GM12878 (cell line): ENCODE data around the gene HOXD10. TPM values are rescaled to one million over a fixed set of nuclear protein-coding genes. Genes with fewer than 3 reads are reported as not detected.

Experiments used
- ATAC-seq: fragments of 200-7000 bp; cut with Tn5 transposase; 3 replicates; pipeline ENCODE4 v1.9.1; 2020; ENCODE audit warnings: mild to moderate bottlenecking, moderate library complexity
- BruUV-seq: library from RNA; stranded (reverse); fragments of 400-500 nt; replicated peaks from 2 replicates; lab custom pipeline; 2021; lab: Mats Ljungman, UMichigan
- CTCF ChIA-PET: fragments of 300-600 bp; sonication (Branson Sonifier 250); formaldehyde crosslinking; extraction: SDS; loops from one replicate; lab custom pipeline; 2021; ENCODE audit warnings: inconsistent platforms; lab: Yijun Ruan, JAX
- POLR2A ChIA-PET: fragments of 350-600 bp; formaldehyde crosslinking; extraction: SDS; loops from one replicate; lab custom pipeline; 2021; ENCODE audit warnings: inconsistent platforms; lab: Charles Lee
- RAD21 ChIA-PET: fragments of 300-600 bp; sonication (Branson Sonifier 250); formaldehyde crosslinking; loops from one replicate; lab custom pipeline; 2023; ENCODE audit warnings: antibody characterized with exemption; ENCODE audit not compliant: unreplicated experiment; lab: Charles Lee
- SMC1A ChIA-PET: fragments of 300-600 bp; sonication (Branson Sonifier 250); formaldehyde crosslinking; loops from one replicate; lab custom pipeline; 2023; ENCODE audit not compliant: unreplicated experiment, uncharacterized antibody; lab: Charles Lee
- DNase-seq: peaks from one replicate; pipeline ENCODE4 v3.0.0-alpha.2; 2011; ENCODE audit warnings: low read depth, low spot score
- FAIRE-seq: peaks from 3 replicates; lab custom pipeline; 2011; peaks lifted over from hg19 to GRCh38; lab: Jason Lieb, UNC
- H2AFZ ChIP-seq: 2 replicates; pipeline ENCODE4 v1.6.0; 2011; ENCODE audit warnings: low read depth, low read length, control low read depth; ENCODE audit not compliant: control insufficient read depth
- H3K27ac ChIP-seq: 2 replicates; pipeline ENCODE4 v1.5.1; 2011; ENCODE audit warnings: control low read depth; ENCODE audit not compliant: control insufficient read depth, insufficient read depth
- H3K27me3 ChIP-seq, 2 experiments: replicated peaks in 1 of 2; 2 replicates each; pipeline versions ENCODE4 v1.6.0 to v1.6.1; 2011; ENCODE audit warnings: low read length in 1 of 2; ENCODE audit not compliant: control insufficient read depth in 2 of 2, insufficient read depth in 2 of 2
- H3K36me3 ChIP-seq, 2 experiments: 2 replicates each; pipeline ENCODE4 v1.5.1; 2011; ENCODE audit warnings: low read length in 1 of 2; ENCODE audit not compliant: control insufficient read depth in 2 of 2, insufficient read depth in 2 of 2
- H3K4me1 ChIP-seq: 2 replicates; pipeline ENCODE4 v1.6.1; 2011; ENCODE audit warnings: mild to moderate bottlenecking, low read length, moderate library complexity, mixed read lengths; ENCODE audit not compliant: control insufficient read depth, insufficient read depth
- H3K4me2 ChIP-seq: 2 replicates; pipeline ENCODE4 v1.6.0; 2011; ENCODE audit warnings: control low read depth; ENCODE audit not compliant: control insufficient read depth, insufficient read depth
- H3K4me3 ChIP-seq: fragments of 200-600 bp; sonication (generic); 2 replicates; pipeline ENCODE4 v1.5.1; 2016
- H3K79me2 ChIP-seq: 2 replicates; pipeline ENCODE4 v1.6.0; 2011; ENCODE audit warnings: low read length; ENCODE audit not compliant: control insufficient read depth, insufficient read depth
- H3K9ac ChIP-seq: 2 replicates; pipeline ENCODE4 v1.8.0; 2011; ENCODE audit warnings: low read length, control low read depth, mixed read lengths; ENCODE audit not compliant: control insufficient read depth, insufficient read depth
- H3K9me3 ChIP-seq: replicated peaks from 3 replicates; pipeline ENCODE4 v1.5.1; 2011; ENCODE audit warnings: mild to moderate bottlenecking, low read length; ENCODE audit not compliant: control insufficient read depth, insufficient read depth
- H4K20me1 ChIP-seq: 2 replicates; pipeline ENCODE4 v1.6.0; 2011; ENCODE audit not compliant: control insufficient read depth, insufficient read depth
- CHD1 ChIP-seq: IDR thresholded peaks from 2 replicates; pipeline ENCODE4 v1.6.1; 2012; ENCODE audit warnings: low read depth, low read length, improper control_type of control experiment
- HDAC2 ChIP-seq: fragments of 200-600 bp; sonication (generic); IDR thresholded peaks from 2 replicates; pipeline ENCODE4 v1.6.1; 2017
- IKZF2 ChIP-seq, 2 experiments: fragments of 450-650 bp; IDR thresholded peaks; 2 replicates each; pipeline ENCODE4 v1.6.1; 2017; ENCODE audit warnings: mild to moderate bottlenecking in 2 of 2, moderate library complexity in 2 of 2
- IRF5 ChIP-seq: fragments of 450-650 bp; IDR thresholded peaks from 2 replicates; pipeline ENCODE4 v1.6.1; 2017; ENCODE audit warnings: borderline replicate concordance
- PML ChIP-seq: IDR thresholded peaks from 2 replicates; pipeline ENCODE4 v1.6.1; 2012; ENCODE audit warnings: low read length, inconsistent platforms
- SMC3 ChIP-seq: IDR thresholded peaks from 2 replicates; pipeline ENCODE4 v1.6.1; 2011; ENCODE audit warnings: low read length, improper control_type of control experiment, borderline replicate concordance
- WGBS: methylation state at CpG from one replicate; pipeline ENCODE4 v1.1.6; 2016; ENCODE audit warnings: low lambda C conversion rate; ENCODE audit not compliant: insufficient replicate concordance, insufficient coverage; ENCODE audit errors: missing lambda C conversion rate; 5-methylcytosine and 5-hydroxymethylcytosine counted together
- in situ Hi-C: fragments of 300-500 bp; cut with MboI; formaldehyde crosslinking; loops from 9 replicates; pipeline ENCODE4 v1.14.3; 2018; ENCODE audit warnings: mixed read lengths
- intact Hi-C: fragments of 100-400 bp; cut with micrococcal nuclease; formaldehyde crosslinking; loops from one replicate; pipeline ENCODE4 v1.14.2; 2022; ENCODE audit not compliant: unreplicated experiment
- polyA plus RNA-seq, 11 experiments: library from polyadenylated mRNA; depleted of rRNA in 4 of 11; unstranded in 6 of 11; stranded (reverse) in 5 of 11; fragments of >200 nt; fragmentation: Nextera tagmentation in 4 of 11; fragmentation: Illumina TruSeq in 1 of 11; extraction: Ambion mirVana in 4 of 11; extraction: Trizol in 1 of 11; gene quantifications; 1 replicate in 1 of 11; 2 replicates in 10 of 11; pipeline versions ENCODE4 v1.2.1 to v1.2.3, GENCODE V29; 2011 to 2016; ENCODE audit warnings: inconsistent platforms in 2 of 11, missing spikeins in 2 of 11, low read depth in 1 of 11
- total RNA-seq, 4 experiments: library from RNA; depleted of rRNA in 3 of 4; stranded (reverse); fragments of >200 nt in 3 of 4; fragmentation: Illumina TruSeq in 1 of 4; extraction: Trizol in 1 of 4; gene quantifications; 2 replicates each; pipeline versions ENCODE4 v1.2.1 to v1.2.3, GENCODE V29; 2013 to 2021

Gene HOXD10
- total and polyA plus RNA-seq, 10 of the 15 experiments (the other 5 are each of a cell fraction or from before 2014, with no cell fraction given) = not detected

GRCh38 chr2:176085120-176085788, 31.3 kb upstream of the HOXD10 start:
- FAIRE-seq = no peak
- SMC1A ChIA-PET = interaction anchor here (1.6 kb wide), 1 partner anchor 395 kb away, joined by 3 read pairs; no protein-coding TSS in a partner anchor

More at GRCh38 chr2:176085120-176085788, 31.3 kb upstream of the HOXD10 start:
- Histone ChIP-seq H4K20me1 (no peaks in the 10 kb centered on the region), H3K27me3 (peaks cover 5 to 19% of the 10 kb centered on the region in 2 experiments), H3K9ac (no peak overlapping the region), H2AFZ (no peak overlapping the region), H3K4me3 (no peak overlapping the region), H3K4me1 (no peaks in the 10 kb centered on the region), H3K36me3 (no peaks in the 10 kb centered on the region), H3K9me3 (peaks cover 20% of the 10 kb centered on the region; the same call in 2 of the 3 replicates), H3K79me2 (no peaks in the 10 kb centered on the region), H3K4me2 (no peak overlapping the region), H3K27ac (no peak overlapping the region)
- BruUV-seq = no TSS peak
- 51% methylated on average over 37 of the region's 40 CpGs for whole genome bisulfite sequencing
- no peak for TF ChIP-seq CHD1
- no peak for TF ChIP-seq PML
- TF ChIP-seq IRF5 = no peak
- TF ChIP-seq IKZF2 (IDR thresholded peaks at IDR 0.05) = no peak
- TF ChIP-seq SMC3 = no peak
- TF ChIP-seq HDAC2 = no peak
- ChIA-PET POLR2A (no interaction called here), CTCF (interaction anchor here (1.2 to 2.5 kb wide), 3 partner anchors 11 to 396 kb away, joined by 3 to 13 read pairs (median 6); no protein-coding TSS in a partner anchor), RAD21 (interaction anchor here (0.7 to 1.0 kb wide), 3 partner anchors 395 to 398 kb away, joined by 3 read pairs; no protein-coding TSS in a partner anchor)
- DNase-seq = no peak
- no peak for ATAC-seq
- in situ Hi-C loops = no loop called here
- intact Hi-C loops = loop anchor here (10.0 kb wide), 1 partner anchor 200 kb away; no protein-coding TSS in a partner anchor
